Measurements from ENCODE around the gene NANOGP8. TPM values are rescaled to one million over a fixed set of nuclear protein-coding genes. Genes with fewer than 3 reads are reported as not detected.
A peak's percentile ranks its signal among the peaks of the same experiment; 100 is the strongest.
"Not testable (repeated sequence)": the region's sequence is repeated elsewhere in the genome, so short reads cannot be mapped to it uniquely, and the experiment has no call there.

The NANOGP8 gene
- total RNA-seq, 1 donor from 2014 or later: 0.89 TPM

- DNase-seq: no peak
Measured at GRCh38 chr15:35092846-35093245, 7.8 kb upstream of the NANOGP8 start.

- no peak for DNase-seq
Measured at GRCh38 chr15:35092311-35092710, 7.2 kb upstream of the NANOGP8 start.

GRCh38 chr15:35090104-35090807 lies 5.2 kb upstream of the NANOGP8 start:
- no peak for DNase-seq

DNA sequence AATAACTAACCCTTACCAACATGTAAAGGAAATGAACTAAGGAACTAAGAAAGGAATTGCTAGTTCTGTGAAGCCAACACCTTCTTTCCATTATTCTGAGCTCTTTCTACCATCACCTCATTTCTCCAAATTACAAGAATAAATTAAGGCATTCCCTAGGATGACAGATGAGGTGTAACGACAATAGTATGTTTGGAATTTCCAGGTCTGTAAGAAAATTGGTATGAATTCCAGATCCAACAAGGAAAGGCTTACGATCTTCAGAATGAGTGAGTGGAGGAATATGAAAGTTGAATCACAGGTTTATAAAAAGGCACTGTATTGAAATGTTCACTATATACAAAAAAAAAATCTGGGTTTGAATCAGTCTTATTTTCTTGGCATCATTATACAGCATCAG lies 4.5 kb upstream of the NANOGP8 start:
- DNase-seq: no peak

GRCh38 chr15:35088329-35088728 lies 3.2 kb upstream of the NANOGP8 start:
- no peak for DNase-seq

GRCh38 chr15:35087759-35088158 lies 2.7 kb upstream of the NANOGP8 start:
- no peak for DNase-seq

DNA sequence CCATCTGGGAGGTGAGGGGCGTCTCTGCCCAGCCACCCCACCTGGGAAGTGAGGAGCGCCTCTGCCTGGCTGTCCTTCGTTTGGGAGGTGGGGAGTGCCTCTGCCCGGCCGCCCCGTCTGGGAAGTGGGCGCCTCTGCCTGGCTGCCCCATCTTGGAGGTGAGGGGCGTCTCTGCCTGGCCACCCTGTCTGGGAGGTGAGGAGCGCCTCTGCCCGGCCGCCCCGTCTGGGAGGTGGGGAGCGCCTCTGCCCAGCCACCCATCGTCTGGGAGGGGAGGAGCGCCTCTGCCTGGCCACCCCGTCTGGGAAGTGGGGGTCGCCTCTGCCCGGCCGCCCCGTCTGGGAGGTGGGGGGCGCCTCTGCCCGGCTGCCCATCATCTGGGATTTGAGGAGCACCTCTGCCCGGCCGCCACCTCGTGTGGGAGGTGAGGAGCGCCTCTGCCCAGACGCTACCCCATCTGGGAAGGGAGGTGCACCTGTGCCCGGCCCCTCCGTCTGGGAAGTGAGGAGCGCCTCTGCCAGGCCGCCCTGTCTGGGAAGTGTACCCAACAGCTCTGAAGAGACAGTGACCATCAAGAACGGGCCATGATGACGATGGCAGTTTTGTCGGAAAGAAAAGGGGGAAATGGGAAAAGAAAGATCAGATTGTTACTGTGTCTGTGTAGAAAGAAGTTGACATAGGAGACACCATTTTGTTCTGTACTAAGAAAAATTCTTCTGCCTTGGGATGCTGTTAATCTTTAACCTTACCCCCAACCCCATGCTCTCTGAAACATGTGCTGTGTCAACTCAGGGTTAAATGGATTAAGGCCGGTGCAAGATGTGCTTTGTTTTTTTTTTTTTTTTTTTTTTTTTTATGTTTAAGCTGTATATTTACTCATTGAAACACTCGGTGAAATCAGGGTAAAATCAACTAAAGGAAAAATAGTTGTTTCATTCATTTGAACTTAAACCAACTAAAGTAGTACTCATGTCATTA lies 2.4 kb downstream of the NANOGP8 start:
- DNase-seq: not testable (repeated sequence)

GRCh38 chr15:35081626-35082365 lies 3.3 kb downstream of the NANOGP8 start:
- not testable (repeated sequence) for DNase-seq

DNA sequence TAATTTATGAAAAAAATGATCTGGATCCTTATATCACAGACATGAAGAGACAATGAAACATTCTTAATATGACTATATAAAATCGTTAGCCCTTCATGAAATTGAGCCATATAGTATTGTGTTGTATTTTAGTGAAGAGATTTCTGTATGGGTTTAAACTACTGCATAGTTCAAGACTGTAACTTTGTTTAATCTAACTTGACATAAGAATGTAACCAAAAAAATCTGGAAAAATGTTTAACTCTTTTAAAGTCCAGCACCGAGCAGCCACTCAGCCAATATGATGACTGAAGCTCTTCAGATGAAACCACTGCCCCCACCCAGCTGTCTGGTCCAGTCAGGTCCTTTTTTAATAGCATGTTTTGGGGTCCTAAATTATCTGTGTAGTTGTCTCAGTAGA lies 4.9 kb downstream of the NANOGP8 start:
- DNase-seq: no peak

- DNase-seq: peak; percentile 70
Measured at GRCh38 chr15:35078221-35078915, 6.7 kb downstream of the NANOGP8 start.

DNA sequence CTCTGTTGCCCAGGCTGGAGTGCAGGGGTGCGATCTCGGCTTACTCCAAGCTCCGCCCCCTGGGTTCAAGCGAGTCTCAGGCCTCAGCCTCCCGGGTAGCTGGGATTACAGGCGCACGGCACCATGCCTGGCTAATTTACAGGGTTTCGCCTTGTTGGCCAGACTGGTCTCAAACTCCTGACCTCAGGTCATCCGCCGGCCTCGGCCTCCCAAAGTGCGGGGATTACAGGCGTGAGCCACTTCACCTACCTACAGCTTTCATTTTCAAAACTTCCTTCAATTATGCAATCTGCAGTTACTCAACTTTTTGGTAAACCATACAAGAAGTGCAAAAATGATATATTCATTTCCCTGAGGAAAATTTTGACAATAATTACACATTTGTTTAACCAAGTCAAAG lies 14.0 kb downstream of the NANOGP8 start:
- DNase-seq: no peak

DNA sequence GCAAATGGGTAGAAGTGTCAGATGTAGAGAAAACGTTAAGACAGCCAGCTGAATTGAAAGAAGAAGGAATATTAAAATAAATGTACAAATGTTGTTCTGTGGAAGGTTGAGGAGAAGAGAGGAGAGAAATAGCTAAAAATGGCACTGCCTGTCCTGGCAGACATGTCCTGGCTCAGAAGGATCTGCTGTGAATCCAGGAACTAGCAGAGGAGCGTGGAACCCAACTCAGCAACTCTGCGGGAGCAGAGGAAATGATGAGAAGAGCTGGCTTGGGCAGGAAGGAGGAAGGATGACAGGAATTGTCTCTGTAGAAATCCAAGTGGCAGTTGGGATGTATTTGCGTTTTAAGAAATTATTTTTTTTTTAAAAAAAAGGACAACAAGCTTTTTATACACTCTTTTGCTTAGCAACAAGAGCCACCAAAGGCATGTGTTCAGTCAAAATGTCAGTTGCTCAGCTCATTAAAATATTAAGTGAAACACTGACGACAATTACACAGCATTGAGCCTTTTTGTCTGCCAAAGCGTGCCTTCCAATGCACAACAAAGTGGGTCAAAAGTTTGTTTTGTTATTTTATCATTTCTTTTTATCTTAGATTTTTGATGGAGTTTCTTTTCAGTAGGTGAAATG lies 16.1 kb downstream of the NANOGP8 start:
- DNase-seq: no peak

DNA sequence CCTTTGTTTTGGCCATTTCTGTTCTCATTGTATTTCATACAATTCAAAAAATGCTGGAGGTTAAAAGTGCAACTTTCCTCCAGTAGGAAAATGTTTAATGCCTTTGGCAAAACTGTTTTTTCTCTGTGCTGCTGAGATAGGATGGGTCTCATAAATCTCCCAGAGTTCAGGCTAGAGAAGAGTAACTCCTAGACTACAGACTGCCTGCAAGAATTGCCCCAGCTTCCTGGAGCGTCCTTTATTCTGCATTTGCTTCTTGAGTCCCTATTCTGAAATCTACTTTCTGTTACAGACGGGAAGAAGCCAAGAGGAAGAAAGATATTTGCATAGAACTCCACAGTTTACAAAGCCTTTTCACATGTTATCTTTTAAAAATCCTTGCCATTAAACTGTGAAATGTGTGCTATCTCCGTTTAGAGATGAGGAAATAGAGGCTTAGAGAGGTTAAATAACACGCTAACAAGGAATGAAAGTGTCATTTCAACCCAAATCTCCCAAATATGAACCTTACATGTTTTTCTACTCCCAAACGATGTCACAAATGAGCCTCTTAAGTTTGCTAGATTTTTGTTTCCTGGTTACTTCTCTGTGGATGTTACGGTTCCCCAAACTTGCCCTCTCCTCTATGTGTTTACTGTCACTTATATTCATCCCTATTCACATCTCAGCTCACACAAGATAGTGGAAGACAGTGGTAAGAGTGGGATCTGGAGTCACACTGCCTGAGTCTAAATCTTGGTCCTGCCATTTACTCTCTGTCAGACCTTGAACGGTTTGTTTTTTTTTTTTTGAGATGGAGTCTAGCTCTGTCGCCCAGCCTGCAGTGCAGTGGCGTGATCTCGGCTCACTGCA lies 17.4 kb downstream of the NANOGP8 start:
- DNase-seq: no peak

- no peak for DNase-seq
Measured at GRCh38 chr15:35066094-35066493, 19.0 kb downstream of the NANOGP8 start.

DNA sequence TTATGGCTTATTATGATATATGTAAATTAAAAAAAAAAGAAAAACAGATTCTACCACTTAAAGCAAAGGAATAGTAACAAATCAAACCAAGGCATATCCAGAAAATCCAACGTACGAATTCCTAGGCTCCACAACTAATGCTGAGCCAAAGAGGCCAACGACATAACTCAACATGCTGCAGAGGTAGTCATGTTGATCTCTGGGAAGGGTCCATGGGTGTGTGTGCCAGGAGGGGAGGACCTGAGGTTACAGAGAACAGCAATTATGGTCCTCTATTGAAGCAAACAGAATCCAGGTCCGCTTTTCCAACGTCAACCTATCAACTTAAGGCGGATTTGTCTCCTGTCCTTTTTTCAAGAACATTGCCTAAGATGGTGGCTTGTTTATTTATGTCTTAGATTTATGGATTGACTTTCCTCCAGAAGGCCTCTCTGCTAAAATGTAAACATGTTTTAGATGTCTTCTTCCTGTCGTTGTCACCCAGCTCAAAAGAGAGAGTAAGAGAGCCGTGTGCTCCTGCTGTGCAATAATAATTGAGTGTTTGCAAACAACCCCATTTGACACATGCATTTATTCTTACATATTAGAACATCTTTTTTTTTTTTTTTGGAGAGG lies 20.4 kb downstream of the NANOGP8 start:
- no peak for DNase-seq

- no peak for DNase-seq
Measured at GRCh38 chr15:35062738-35063099, 22.4 kb downstream of the NANOGP8 start.

DNA sequence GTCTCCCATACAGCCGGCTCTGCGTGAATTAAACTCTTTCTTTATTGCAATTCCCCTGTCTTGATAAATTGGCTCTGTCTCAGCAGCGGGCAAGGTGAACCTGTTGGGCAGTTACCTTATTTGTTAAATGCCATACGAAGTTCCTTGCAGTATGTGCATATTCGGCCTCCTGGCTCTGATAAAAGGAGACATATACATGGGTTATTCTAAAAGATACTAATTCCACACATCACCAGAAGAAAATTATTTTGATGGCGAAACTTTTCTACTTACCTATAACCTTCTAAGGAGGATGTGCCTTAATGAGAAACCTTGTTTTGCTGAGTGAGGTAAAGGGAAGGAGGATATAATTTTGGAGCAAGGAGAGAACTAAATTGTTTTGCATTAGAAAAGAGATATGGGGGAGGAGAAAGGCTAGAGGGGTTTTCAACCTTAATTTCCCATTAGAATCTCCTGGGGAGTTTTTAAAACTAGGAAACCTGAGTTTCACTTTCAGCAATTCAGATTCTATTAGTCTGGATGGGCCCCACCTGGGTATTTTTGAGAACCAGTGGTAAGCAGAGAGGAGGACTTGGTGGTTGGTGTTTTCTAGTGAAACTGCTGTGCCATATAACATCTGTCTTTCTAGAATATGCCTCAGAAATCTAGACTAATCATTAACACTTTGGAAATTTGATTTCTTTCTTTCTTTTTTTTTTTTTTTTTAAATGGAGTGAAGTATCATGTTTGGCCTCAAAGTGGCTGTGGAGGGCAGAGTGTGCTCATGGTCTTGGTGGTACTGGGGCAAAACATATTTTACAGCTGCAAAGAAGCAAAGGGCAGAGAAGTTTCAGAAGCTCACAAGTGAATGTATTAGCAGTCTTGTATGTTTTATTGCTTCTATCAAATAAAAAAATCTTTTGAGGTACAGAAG lies 23.0 kb downstream of the NANOGP8 start:
- no peak for DNase-seq

- DNase-seq: no peak
Measured at GRCh38 chr15:35061161-35061824, 23.8 kb downstream of the NANOGP8 start.

GRCh38 chr15:35060591-35060990 lies 24.5 kb downstream of the NANOGP8 start:
- DNase-seq: no peak
